ENCODE data around the gene PHYHD1. TPM values are rescaled to one million over a fixed set of nuclear protein-coding genes. Genes with fewer than 3 reads are reported as not detected.

Gene PHYHD1
- total and polyA plus RNA-seq, 2 of the 4 experiments (the other 2 are of a cell fraction) = 2.2 to 8.4 TPM

- Histone ChIP-seq H3K14ac (replicated peaks; ENCODE audit: low read depth, low read length) (no peak overlapping the region), H3K4me2 (ENCODE audit: low read depth, low read length) (no peak overlapping the region), H3K4me3 (ENCODE audit: insufficient read depth, low read depth, low read length) (no peak overlapping the region), H3K9ac (ENCODE audit: low read depth, low read length) (no peak overlapping the region), H3K23ac (ENCODE audit: low read depth, low read length) (no peak overlapping the region), H4K20me1 (ENCODE audit: insufficient read depth, low read length) (peaks cover 9% of the 10 kb centered on the region), H2AK9ac (replicated peaks; ENCODE audit: low read depth, low read length, poor library complexity) (no peak overlapping the region), H2AFZ (replicated peaks; ENCODE audit: low read length, poor library complexity) (no peak overlapping the region), H2BK120ac (ENCODE audit: low read depth, low read length) (no peak overlapping the region), H3K4me1 (ENCODE audit: control insufficient read depth, insufficient read depth, low read length) (peaks cover 21% of the 10 kb centered on the region), H2BK5ac (ENCODE audit: low read depth, low read length, poor library complexity, severe bottlenecking) (no peak overlapping the region), H2AK5ac (ENCODE audit: low read depth, low read length) (no peak overlapping the region), H3K79me1 (ENCODE audit: low read depth in 1 of 2, low read length in 2 of 2) (peaks cover 34 to 79% of the 10 kb centered on the region in 2 experiments), H4K91ac (ENCODE audit: insufficient read depth, low read depth, low read length) (no peak overlapping the region), H3K18ac (ENCODE audit: low read depth, low read length) (no peak overlapping the region), H3K9me1 (ENCODE audit: insufficient read depth, low read length) (peaks cover 34% of the 10 kb centered on the region), H4K5ac (ENCODE audit: low read depth, low read length) (no peak overlapping the region), H4K8ac (ENCODE audit: low read depth in 2 of 2, low read length in 2 of 2) (no peak overlapping the region), H3K27me3 (ENCODE audit: control insufficient read depth, insufficient read depth, low read length) (no peaks in the 10 kb centered on the region), H3K4ac (ENCODE audit: low read depth, low read length) (no peak overlapping the region), H2BK20ac (ENCODE audit: low read depth, low read length) (no peak overlapping the region), H3K36me3 (ENCODE audit: control insufficient read depth, insufficient read depth, low read length) (peaks cover 35% of the 10 kb centered on the region), H2BK15ac (ENCODE audit: low read depth, low read length) (no peak overlapping the region), H3K27ac (ENCODE audit: insufficient read depth, low read length) (no peak overlapping the region), H3K56ac (ENCODE audit: extremely low read depth, insufficient read depth, low read length) (no peak overlapping the region), H3K9me3 (ENCODE audit: control insufficient read depth, insufficient read depth, low read length) (no peaks in the 10 kb centered on the region)
- BruUV-seq (replicated peaks) = no TSS peak
- no peak for TF ChIP-seq RAD21 (IDR thresholded peaks at IDR 0.05; ENCODE audit: low read length)
- no peak for TF ChIP-seq MXI1 (IDR thresholded peaks at IDR 0.05; ENCODE audit: borderline replicate concordance, low read depth, low read length)
- TF ChIP-seq, protein P1, sequence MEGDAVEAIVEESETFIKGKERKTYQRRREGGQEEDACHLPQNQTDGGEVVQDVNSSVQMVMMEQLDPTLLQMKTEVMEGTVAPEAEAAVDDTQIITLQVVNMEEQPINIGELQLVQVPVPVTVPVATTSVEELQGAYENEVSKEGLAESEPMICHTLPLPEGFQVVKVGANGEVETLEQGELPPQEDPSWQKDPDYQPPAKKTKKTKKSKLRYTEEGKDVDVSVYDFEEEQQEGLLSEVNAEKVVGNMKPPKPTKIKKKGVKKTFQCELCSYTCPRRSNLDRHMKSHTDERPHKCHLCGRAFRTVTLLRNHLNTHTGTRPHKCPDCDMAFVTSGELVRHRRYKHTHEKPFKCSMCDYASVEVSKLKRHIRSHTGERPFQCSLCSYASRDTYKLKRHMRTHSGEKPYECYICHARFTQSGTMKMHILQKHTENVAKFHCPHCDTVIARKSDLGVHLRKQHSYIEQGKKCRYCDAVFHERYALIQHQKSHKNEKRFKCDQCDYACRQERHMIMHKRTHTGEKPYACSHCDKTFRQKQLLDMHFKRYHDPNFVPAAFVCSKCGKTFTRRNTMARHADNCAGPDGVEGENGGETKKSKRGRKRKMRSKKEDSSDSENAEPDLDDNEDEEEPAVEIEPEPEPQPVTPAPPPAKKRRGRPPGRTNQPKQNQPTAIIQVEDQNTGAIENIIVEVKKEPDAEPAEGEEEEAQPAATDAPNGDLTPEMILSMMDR (conservative IDR thresholded peaks at IDR 0.05; ENCODE audit: low read depth, low read length) = no peak
- no peak for TF ChIP-seq CEBPB (IDR thresholded peaks at IDR 0.05; ENCODE audit: low read depth, low read length)
- TF ChIP-seq FOS (IDR thresholded peaks at IDR 0.05; ENCODE audit: low read depth, low read length) = no peak
- no peak for TF ChIP-seq RCOR1 (IDR thresholded peaks at IDR 0.05; ENCODE audit: insufficient replicate concordance, low read length)
- no peak for TF ChIP-seq CHD1 (IDR thresholded peaks at IDR 0.05; ENCODE audit: low read depth, low read length)
- no peak for TF ChIP-seq POLR2A (IDR thresholded peaks at IDR 0.05; ENCODE audit: low read depth, low read length)
- no peak for TF ChIP-seq NFE2L2 (IDR thresholded peaks at IDR 0.05; ENCODE audit: low read depth, low read length)
- no peak for TF ChIP-seq BHLHE40 (IDR thresholded peaks at IDR 0.05; ENCODE audit: low read depth, low read length)
- TF ChIP-seq MAFK (IDR thresholded peaks at IDR 0.05; ENCODE audit: low read depth, low read length) = no peak
- no peak for TF ChIP-seq SMC3 (IDR thresholded peaks at IDR 0.05; ENCODE audit: low read depth, low read length)
- no peak for TF ChIP-seq MAZ (IDR thresholded peaks at IDR 0.05; ENCODE audit: borderline replicate concordance, low read depth, low read length)
- no peak for TF ChIP-seq RFX5 (IDR thresholded peaks at IDR 0.05; ENCODE audit: low read depth, low read length)
- no peak for TF ChIP-seq ELK1 (IDR thresholded peaks at IDR 0.05; ENCODE audit: borderline replicate concordance, low read depth, low read length)
- DNase-seq (no peak), ATAC-seq (ENCODE audit: low read depth) (no peak)
- intact Hi-C loops (cut with micrococcal nuclease) (no loop called here), dilution Hi-C loops (cut with HindIII; ENCODE audit: low sequenced_read_pairs, unreplicated experiment) (no loop called here), in situ Hi-C loops (cut with MboI; ENCODE audit: low sequenced_read_pairs) (no loop called here)
- POLR2A ChIA-PET (ENCODE audit: unreplicated experiment) = no interaction called here
- CTCF ChIA-PET = no interaction called here
- no CpG with 5 or more reads among the region's 4 CpGs for WGBS, 2 experiments (ENCODE audit: extremely low coverage in 2 of 2, insufficient read length in 1 of 2)
Observed at GRCh38 chr9:128895556-128895955, 25.2 kb upstream of the PHYHD1 start.
